Liver (tissue), 9 donors: Measurements from ENCODE around the gene SIAH1. TPM values are rescaled to one million over a fixed set of nuclear protein-coding genes. Genes with fewer than 3 reads are reported as not detected.

Source experiments
- DNase-seq: peaks from one replicate; pipeline ENCODE4 v3.0.0-alpha.2; 2017; ENCODE audit warnings: low spot score
- H3K27ac ChIP-seq, 2 donors: one replicate each; pipeline ENCODE4 v1.7.0; 2013; ENCODE audit warnings: inconsistent platforms in 2 of 2, low read length in 2 of 2, control low read depth in 1 of 2, low read depth in 1 of 2, mild to moderate bottlenecking in 1 of 2
- H3K27me3 ChIP-seq, 4 donors: one replicate each; pipeline versions ENCODE4 v1.6.1 to v1.7.0; 2013; ENCODE audit warnings: low read length in 3 of 4, inconsistent platforms in 1 of 4, mild to moderate bottlenecking in 1 of 4, moderate library complexity in 1 of 4; ENCODE audit not compliant: control insufficient read depth in 4 of 4, insufficient read depth in 4 of 4
- H3K36me3 ChIP-seq, 4 donors: one replicate each; pipeline versions ENCODE4 v1.6.1 to v1.7.0; 2013; ENCODE audit warnings: low read length in 3 of 4, mild to moderate bottlenecking in 3 of 4, low read depth in 1 of 4, moderate library complexity in 1 of 4; ENCODE audit not compliant: control insufficient read depth in 4 of 4, insufficient read depth in 3 of 4
- H3K4me1 ChIP-seq, 4 donors: one replicate each; pipeline versions ENCODE4 v1.6.1 to v1.7.0; 2013; ENCODE audit warnings: low read length in 3 of 4, mild to moderate bottlenecking in 3 of 4, moderate library complexity in 1 of 4; ENCODE audit not compliant: control insufficient read depth in 4 of 4, insufficient read depth in 4 of 4
- H3K4me3 ChIP-seq, 3 donors: one replicate each; pipeline versions ENCODE4 v1.6.1 to v1.7.0; 2013; ENCODE audit warnings: low read length in 3 of 3, control low read depth in 1 of 3, low read depth in 1 of 3, mild to moderate bottlenecking in 1 of 3
- H3K9ac ChIP-seq, 2 donors: one replicate each; pipeline ENCODE4 v1.7.0; 2013; ENCODE audit warnings: low read length in 2 of 2, mild to moderate bottlenecking in 2 of 2, moderate library complexity in 2 of 2, control low read depth in 1 of 2, low read depth in 1 of 2
- H3K9me3 ChIP-seq, 4 donors: one replicate each; pipeline versions ENCODE4 v1.6.1 to v1.7.0; 2013; ENCODE audit warnings: low read length in 3 of 4; ENCODE audit not compliant: control insufficient read depth in 4 of 4
- EGR1 ChIP-seq, 2 donors: IDR thresholded peaks; 2 replicates each; pipeline ENCODE4 v1.6.1; 2016 to 2018; ENCODE audit warnings: antibody characterized with exemption in 2 of 2, low read depth in 2 of 2
- FOXA1 ChIP-seq: IDR thresholded peaks from 2 replicates; pipeline ENCODE4 v1.6.1; 2016; ENCODE audit warnings: antibody characterized with exemption
- FOXA2 ChIP-seq: IDR thresholded peaks from 2 replicates; pipeline ENCODE4 v1.6.1; 2016; ENCODE audit warnings: antibody characterized with exemption
- GABPA ChIP-seq, 2 donors: IDR thresholded peaks in 1 of 2; conservative IDR thresholded peaks in 1 of 2; 2 replicates each; pipeline ENCODE4 v1.6.1; 2016; ENCODE audit warnings: antibody characterized with exemption in 2 of 2, mild to moderate bottlenecking in 1 of 2, moderate library complexity in 1 of 2
- HNF4A ChIP-seq, 2 donors: conservative IDR thresholded peaks; 2 replicates each; pipeline ENCODE4 v1.6.1; 2016; ENCODE audit warnings: antibody characterized with exemption in 2 of 2, mild to moderate bottlenecking in 2 of 2
- HNF4G ChIP-seq: IDR thresholded peaks from 2 replicates; pipeline ENCODE4 v1.6.1; 2016; ENCODE audit warnings: antibody characterized with exemption
- JUND ChIP-seq, 2 donors: IDR thresholded peaks; 2 replicates each; pipeline ENCODE4 v1.6.1; 2016; ENCODE audit warnings: antibody characterized with exemption in 2 of 2
- NR2F2 ChIP-seq: IDR thresholded peaks from 2 replicates; pipeline ENCODE4 v1.6.1; 2016; ENCODE audit warnings: antibody characterized with exemption
- RAD21 ChIP-seq, 2 donors: IDR thresholded peaks; 2 replicates each; pipeline ENCODE4 v1.6.1; 2016; ENCODE audit warnings: antibody characterized with exemption in 2 of 2, mild to moderate bottlenecking in 2 of 2
- RXRA ChIP-seq, 2 donors: IDR thresholded peaks; 2 replicates each; pipeline ENCODE4 v1.6.1; 2017 to 2018; ENCODE audit warnings: antibody characterized with exemption in 2 of 2, mild to moderate bottlenecking in 1 of 2
- SP1 ChIP-seq: IDR thresholded peaks from 2 replicates; pipeline ENCODE4 v1.6.1; 2018; ENCODE audit warnings: antibody characterized with exemption, mild to moderate bottlenecking
- TAF1 ChIP-seq: conservative IDR thresholded peaks from 2 replicates; pipeline ENCODE4 v1.6.1; 2016; ENCODE audit warnings: antibody characterized with exemption, mild to moderate bottlenecking
- YY1 ChIP-seq: IDR thresholded peaks from 2 replicates; pipeline ENCODE4 v1.6.1; 2016; ENCODE audit warnings: antibody characterized with exemption, mild to moderate bottlenecking
- WGBS: extraction: QIAGEN DNeasy Blood & Tissue Kit; methylation state at CpG from one replicate; pipeline ENCODE4 v1.1.7; 2013; 5-methylcytosine and 5-hydroxymethylcytosine counted together
- polyA plus RNA-seq, 2 donors: library from polyadenylated mRNA; stranded (reverse) in 1 of 2; unstranded in 1 of 2; fragments of 200-250 nt in 1 of 2; fragments of >200 nt in 1 of 2; fragmentation: Nextera tagmentation in 1 of 2; extraction: Ambion mirVana in 1 of 2; gene quantifications; one replicate each; pipeline versions ENCODE4 v1.2.1 to v1.2.3, GENCODE V29; 2013 to 2015
- total RNA-seq, 2 donors: library from RNA; depleted of rRNA; stranded (reverse); fragments of >200 nt; gene quantifications; one replicate each; pipeline ENCODE4 v1.2.3, GENCODE V29; 2014
- TF ChIP-seq, protein P1 (sequence below): IDR thresholded peaks from 2 replicates; pipeline ENCODE4 v1.6.1; 2016; ENCODE audit warnings: antibody characterized with exemption
- TF ChIP-seq, protein P2 (sequence below): fragments of 150-350 bp; IDR thresholded peaks from 2 replicates; pipeline ENCODE4 v1.5.1; 2017; ENCODE audit warnings: improper control_type of control experiment, low read depth, low read length; ENCODE audit not compliant: missing input control
- TF ChIP-seq, protein P3 (sequence below): IDR thresholded peaks from 2 replicates; pipeline ENCODE4 v1.6.1; 2016; ENCODE audit warnings: antibody characterized with exemption
- TF ChIP-seq, protein P4 (sequence below): IDR thresholded peaks from 2 replicates; pipeline ENCODE4 v1.6.1; 2016; ENCODE audit warnings: antibody characterized with exemption, mild to moderate bottlenecking
- TF ChIP-seq, protein P5 (sequence below): IDR thresholded peaks from 2 replicates; pipeline ENCODE4 v1.6.1; 2016; ENCODE audit warnings: antibody characterized with exemption
- donor health status: healthy.
- donor health status: healthy.
- donor health status: healthy.
- donor health status: healthy.
- donor health status: healthy.

Gene SIAH1
- total and polyA plus RNA-seq, 4 donors = 6.7 to 17.3 (median 15.8) TPM

DNA sequence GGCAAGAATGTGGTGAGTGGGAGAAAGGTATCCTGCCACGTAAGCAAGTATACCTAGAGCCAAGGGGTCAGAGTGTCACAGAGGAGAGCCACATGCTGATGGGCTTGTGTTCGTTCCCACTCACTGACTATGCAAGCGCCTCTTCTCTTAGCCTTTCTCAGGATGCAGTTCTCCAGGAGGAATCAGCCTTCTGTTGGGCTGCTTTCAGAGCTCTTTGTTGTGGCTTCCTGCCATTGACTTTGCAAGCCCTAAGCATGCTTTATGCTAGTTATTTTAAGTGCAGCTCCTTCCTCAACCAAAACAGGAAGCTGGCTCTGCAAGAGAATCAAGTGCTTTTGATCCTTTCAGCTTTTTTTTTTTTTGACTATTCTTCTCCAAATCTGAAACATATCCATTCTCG is 66.6 kb downstream of the SIAH1 start:
- TF ChIP-seq RXRA (IDR thresholded peaks at IDR 0.05) (no peak), SP1 (no peak), FOXA1 (no peak), NR2F2 (no peak), HNF4G (no peak), JUND (IDR thresholded peaks at IDR 0.05) (no peak), FOXA2 (no peak), GABPA (IDR thresholded peaks at IDR 0.05 in 1 of 2, conservative IDR thresholded peaks at IDR 0.05 in 1 of 2) (no peak), HNF4A (conservative IDR thresholded peaks at IDR 0.05) (no peak), EGR1 (IDR thresholded peaks at IDR 0.05; ENCODE audit: low read depth in 2 of 2) (no peak), TAF1 (no peak), RAD21 (IDR thresholded peaks at IDR 0.05) (no peak), YY1 (no peak)
- TF ChIP-seq, protein P1, sequence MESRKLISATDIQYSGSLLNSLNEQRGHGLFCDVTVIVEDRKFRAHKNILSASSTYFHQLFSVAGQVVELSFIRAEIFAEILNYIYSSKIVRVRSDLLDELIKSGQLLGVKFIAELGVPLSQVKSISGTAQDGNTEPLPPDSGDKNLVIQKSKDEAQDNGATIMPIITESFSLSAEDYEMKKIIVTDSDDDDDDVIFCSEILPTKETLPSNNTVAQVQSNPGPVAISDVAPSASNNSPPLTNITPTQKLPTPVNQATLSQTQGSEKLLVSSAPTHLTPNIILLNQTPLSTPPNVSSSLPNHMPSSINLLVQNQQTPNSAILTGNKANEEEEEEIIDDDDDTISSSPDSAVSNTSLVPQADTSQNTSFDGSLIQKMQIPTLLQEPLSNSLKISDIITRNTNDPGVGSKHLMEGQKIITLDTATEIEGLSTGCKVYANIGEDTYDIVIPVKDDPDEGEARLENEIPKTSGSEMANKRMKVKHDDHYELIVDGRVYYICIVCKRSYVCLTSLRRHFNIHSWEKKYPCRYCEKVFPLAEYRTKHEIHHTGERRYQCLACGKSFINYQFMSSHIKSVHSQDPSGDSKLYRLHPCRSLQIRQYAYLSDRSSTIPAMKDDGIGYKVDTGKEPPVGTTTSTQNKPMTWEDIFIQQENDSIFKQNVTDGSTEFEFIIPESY = no peak
- TF ChIP-seq, protein P2, sequence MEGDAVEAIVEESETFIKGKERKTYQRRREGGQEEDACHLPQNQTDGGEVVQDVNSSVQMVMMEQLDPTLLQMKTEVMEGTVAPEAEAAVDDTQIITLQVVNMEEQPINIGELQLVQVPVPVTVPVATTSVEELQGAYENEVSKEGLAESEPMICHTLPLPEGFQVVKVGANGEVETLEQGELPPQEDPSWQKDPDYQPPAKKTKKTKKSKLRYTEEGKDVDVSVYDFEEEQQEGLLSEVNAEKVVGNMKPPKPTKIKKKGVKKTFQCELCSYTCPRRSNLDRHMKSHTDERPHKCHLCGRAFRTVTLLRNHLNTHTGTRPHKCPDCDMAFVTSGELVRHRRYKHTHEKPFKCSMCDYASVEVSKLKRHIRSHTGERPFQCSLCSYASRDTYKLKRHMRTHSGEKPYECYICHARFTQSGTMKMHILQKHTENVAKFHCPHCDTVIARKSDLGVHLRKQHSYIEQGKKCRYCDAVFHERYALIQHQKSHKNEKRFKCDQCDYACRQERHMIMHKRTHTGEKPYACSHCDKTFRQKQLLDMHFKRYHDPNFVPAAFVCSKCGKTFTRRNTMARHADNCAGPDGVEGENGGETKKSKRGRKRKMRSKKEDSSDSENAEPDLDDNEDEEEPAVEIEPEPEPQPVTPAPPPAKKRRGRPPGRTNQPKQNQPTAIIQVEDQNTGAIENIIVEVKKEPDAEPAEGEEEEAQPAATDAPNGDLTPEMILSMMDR = no peak
- TF ChIP-seq, protein P3, sequence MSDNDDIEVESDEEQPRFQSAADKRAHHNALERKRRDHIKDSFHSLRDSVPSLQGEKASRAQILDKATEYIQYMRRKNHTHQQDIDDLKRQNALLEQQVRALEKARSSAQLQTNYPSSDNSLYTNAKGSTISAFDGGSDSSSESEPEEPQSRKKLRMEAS = no peak
- TF ChIP-seq, protein P4, sequence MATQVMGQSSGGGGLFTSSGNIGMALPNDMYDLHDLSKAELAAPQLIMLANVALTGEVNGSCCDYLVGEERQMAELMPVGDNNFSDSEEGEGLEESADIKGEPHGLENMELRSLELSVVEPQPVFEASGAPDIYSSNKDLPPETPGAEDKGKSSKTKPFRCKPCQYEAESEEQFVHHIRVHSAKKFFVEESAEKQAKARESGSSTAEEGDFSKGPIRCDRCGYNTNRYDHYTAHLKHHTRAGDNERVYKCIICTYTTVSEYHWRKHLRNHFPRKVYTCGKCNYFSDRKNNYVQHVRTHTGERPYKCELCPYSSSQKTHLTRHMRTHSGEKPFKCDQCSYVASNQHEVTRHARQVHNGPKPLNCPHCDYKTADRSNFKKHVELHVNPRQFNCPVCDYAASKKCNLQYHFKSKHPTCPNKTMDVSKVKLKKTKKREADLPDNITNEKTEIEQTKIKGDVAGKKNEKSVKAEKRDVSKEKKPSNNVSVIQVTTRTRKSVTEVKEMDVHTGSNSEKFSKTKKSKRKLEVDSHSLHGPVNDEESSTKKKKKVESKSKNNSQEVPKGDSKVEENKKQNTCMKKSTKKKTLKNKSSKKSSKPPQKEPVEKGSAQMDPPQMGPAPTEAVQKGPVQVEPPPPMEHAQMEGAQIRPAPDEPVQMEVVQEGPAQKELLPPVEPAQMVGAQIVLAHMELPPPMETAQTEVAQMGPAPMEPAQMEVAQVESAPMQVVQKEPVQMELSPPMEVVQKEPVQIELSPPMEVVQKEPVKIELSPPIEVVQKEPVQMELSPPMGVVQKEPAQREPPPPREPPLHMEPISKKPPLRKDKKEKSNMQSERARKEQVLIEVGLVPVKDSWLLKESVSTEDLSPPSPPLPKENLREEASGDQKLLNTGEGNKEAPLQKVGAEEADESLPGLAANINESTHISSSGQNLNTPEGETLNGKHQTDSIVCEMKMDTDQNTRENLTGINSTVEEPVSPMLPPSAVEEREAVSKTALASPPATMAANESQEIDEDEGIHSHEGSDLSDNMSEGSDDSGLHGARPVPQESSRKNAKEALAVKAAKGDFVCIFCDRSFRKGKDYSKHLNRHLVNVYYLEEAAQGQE = no peak
- TF ChIP-seq, protein P5, sequence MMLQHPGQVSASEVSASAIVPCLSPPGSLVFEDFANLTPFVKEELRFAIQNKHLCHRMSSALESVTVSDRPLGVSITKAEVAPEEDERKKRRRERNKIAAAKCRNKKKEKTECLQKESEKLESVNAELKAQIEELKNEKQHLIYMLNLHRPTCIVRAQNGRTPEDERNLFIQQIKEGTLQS = no peak
- Histone ChIP-seq H3K9ac (no peak overlapping the region), H3K36me3 (peaks cover 2 to 28% (median 10%) of the 10 kb centered on the region in 4 donors), H3K4me1 (peaks cover 0 to 3% (median 0%) of the 10 kb centered on the region in 4 donors), H3K27ac (no peak overlapping the region), H3K27me3 (no peaks in the 10 kb centered on the region), H3K9me3 (no peaks in the 10 kb centered on the region), H3K4me3 (no peak overlapping the region)
- no peak for DNase-seq
- 61% methylated on average over 4 of the region's 4 CpGs for WGBS
